Fibroblast of peridontal ligament (primary cell): ENCODE results near the gene TNNI2.

Experiments used
- DNase-seq: peaks from one replicate; pipeline ENCODE4 v3.0.0-alpha.2; 2010; ENCODE audit errors: extremely low read depth

The TNNI2 gene

DNA sequence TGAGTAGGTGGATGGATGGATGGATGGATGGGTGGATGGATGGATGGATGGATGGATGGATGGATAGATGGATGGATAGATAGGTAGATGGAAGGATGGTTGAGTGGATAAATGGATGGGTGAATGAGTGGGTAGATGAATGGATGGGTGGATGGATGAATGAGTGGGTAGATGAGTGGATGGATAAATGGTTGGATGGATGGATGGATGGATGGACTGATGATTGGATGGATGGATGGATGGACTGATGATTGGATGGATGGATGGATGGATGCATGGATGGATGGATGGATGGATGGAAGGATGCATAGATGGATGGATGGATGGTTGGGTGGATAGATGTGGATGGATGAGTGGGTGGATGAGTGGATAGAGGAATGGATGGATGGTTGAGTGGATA is 17.2 kb upstream of the TNNI2 start:
- no peak for DNase-seq

- DNase-seq, result no peak
Measured at GRCh38 chr11:1822648-1823375, 16.0 kb upstream of the TNNI2 start.

DNA sequence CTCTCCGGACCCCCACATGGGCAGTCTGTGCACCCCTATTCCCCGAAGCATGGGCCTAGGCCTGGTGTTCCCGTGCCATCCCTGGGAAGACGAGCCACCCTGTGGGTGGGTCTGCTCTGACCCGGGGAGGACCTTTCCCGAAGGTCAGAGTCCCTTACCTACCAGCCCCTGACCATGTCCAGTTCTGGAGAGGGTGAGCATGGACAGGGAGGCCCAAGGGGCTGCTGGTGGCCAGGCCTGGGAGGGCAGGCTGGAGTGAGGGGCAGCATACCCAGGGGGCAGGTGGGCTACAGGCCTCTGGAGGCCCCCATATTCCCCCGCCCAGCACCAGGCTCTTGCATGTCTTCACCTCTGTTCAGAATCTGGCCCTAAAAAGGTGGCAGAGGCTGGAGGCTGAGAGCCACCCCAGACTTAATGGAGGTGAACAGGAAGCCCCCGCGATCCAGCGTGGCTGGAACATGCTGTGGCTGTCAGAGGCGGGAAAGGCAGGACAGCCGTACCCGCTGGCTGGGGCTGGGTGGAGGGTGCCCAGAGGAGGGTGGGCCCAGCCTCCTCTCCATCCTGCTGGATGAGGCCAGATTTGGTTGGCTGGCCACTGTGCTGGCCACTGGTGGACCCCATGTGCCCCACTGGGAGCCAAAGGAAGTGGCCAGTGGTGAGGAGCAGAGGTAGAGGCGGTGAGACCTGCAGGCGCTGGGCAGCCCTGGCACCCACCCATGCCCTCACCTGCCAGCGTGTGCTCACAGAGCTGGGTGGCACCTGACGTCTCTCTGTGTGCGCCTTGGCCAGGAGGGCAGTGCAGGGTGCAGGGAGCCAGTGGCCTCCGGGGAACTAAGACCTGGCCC is 15.2 kb upstream of the TNNI2 start:
- DNase-seq, result no peak

- DNase-seq, result no peak
Measured at GRCh38 chr11:1824221-1825038, 14.4 kb upstream of the TNNI2 start.

DNA sequence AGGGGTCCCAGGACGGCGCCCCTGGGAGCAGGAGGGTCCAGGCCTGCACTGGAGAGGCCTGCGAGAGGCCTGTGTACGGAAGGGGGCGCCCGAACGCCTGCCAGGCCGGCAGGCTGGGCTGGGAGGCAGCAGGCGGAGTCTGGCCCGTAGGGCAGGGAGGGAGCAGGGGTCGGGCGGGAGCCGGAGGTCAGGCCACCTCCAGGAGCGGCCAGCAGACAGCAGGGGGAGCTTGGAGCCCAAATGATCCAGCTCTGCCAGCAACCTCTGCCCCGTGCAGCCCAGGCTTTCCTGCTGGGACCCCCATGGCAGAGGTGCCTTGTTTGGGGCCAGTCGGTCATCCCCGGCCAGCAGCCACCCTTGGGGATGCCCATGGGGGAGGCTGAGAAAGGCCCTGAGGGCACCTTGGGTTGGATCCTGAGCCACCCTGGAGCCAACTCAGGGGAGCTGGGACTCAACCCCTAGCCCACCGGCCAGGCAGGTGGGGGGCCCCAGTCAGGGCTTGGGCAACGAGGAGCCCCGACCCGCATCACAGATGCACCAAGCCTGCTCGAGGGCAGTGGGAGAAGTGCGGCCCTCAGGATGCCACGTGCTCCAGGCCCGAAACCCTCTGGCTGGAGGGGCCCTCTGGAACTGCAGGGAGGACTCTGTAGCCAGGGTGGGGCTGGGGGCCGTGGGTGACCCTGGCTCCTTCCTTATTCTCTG is 13.6 kb upstream of the TNNI2 start:
- no peak for DNase-seq

DNA sequence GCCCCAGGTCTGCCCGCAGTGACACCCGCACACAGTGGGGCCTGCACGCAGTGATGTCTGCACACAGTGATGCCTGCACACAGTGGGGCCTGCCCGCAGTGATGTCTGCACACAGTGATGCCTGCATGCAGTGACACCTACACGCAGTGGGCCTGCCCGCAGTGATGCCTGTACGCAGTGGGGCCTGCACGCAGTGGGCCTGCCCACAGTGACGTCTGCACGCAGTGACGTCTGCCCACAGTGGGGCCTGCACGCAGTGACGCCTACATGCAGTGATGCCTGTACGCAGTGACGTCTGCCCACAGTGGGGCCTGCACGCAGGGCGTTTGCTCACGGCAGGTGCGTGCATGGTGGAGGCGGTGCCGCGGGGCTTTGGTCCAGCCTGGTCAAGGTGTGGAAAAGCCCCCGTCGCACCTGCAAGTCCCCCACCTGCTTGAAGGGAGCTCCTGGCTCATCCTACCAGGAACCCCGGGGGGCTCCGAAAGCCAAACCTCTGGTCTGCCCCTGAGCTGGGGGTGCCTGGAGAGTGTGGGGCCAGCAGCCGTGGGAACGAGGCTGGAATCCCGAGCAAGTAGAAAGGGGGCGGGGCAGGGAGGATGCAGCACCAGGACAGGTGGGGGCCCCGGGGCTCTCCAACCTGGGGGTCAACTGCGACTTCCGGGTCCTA is 12.9 kb upstream of the TNNI2 start:
- no peak for DNase-seq

DNA sequence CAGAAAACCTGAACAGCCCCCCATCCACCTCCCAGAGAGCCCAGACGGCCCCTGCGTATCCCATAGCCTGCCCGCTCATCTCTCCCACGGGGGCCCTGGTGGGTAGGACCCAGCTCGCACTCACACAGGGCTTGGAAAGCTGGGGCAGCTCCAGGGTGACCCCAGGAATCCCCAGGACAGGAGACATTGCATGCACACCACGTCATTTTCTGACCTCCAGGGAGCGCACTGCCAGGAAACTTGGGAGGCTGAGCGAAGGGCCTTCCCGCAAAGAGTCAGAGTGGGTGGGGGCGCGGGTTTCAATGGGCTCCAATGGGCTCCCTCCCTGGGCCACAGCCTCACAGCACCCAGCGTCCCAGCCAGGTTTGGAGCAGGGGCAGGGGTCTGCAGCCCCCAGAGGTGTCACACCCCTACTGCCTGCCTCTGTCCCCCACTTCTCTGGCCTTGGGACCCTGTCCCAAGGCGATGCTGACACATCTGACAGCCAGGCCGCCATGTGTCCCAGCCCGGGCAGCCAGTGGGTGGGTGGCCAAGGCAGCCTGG is 12.2 kb upstream of the TNNI2 start:
- peak; percentile 71 for DNase-seq

DNA sequence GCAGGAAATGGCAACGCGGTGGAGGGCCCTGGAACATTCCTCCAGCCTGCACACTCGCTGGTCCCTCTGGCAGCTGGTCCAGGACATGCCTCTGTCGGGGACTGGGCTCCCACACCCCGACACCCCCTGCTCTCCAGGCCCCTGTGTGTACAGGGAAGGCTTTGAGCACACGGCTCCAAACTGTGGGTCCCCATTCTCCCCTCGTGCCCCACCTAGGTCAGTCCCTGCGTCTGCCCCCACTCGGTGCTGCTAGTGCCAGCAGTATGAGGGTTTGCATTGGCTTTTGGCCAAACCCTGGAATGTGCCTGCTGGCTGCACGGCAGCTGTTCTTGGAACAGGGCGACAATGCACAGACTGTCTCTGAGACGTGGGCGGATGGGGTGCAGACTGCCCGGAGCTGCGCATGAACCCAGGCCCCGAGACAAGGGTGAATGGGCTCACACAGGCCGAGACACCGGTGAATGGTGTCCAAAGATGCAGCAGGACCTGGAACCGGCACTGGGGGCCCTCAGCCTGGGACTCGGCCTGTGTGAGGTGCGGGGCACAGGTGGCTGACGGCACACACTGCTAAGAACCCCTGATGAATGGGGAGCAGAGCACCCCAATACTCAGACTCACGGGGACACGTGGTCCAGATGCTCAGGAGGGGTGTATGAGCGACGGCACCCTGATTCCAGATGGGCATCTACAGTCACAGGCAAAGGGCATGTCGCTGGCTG is 11.5 kb upstream of the TNNI2 start:
- DNase-seq, result peak; percentile 78

- DNase-seq, result no peak
Measured at GRCh38 chr11:1827931-1828330, 10.8 kb upstream of the TNNI2 start.

DNA sequence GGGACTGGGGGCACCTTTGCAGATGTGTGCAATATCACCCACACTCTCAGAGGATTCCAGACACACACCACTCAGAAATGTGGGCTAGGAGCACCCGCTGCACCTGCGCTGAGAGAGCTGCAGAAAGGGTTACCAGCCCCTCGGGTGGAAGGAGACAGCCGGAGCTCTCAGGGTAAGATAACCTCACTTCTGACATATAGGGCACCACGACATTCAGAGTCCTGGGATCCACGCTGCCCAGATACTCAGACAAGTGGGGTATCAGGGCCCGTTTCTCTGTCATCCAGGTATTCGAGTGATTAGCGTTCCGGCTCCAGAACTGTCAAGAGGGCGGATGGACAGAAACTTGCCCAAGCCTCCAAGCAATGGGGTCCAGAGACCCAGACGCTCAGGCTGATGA is 10.2 kb upstream of the TNNI2 start:
- no peak for DNase-seq

DNA sequence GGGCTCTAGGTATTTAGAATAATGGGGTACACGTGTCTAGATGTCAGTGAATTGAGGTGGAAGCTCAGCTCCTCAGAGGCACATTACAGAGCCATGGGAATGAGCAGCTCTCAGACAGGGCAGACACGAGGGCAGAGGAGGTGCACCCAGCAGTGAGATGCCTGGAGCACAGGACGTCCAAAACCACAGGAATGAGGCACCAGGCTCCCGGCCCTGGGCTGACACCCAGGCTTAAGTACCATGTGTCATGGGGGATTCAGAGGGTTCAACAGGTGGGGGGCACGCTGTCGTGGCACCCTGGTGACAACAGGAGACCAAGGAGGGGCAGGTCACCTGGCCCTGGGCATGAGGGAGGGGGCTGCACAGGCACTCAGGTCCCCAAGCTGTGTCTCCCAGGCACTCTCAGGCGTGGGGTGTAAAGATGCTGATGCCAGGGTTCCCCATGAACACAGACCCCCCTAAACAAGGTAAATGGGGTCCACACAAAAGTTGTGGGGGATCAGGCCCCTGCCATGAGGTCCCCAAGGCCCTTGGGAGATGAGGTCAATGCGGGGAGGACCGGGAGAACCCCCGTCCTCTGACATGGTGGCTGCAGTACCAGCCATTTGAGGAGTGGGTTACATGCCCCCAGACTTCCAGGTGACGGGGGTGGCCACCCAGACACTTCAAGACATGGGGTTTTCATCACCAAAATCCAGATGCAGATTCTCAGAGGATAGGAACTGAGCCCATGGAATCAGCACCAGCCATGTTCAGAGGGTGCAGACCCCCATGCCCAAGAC is 9.6 kb upstream of the TNNI2 start:
- peak; percentile 33 for DNase-seq

DNA sequence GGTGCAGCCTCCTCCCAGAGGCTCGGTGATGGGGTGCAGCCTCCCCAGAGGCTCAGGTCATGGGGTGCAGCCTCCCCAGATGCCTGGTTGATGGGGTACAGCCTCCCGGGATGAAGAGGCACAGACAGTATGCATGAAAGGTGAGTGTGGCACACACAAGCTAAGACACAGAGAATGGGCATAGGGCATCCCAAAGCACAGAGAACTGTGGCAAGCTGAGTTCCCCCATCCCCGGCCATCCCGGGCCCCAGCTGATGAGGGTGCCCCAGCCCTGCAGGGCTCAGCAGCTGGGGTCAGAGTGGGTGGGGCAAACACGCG is 8.8 kb upstream of the TNNI2 start:
- no peak for DNase-seq

- DNase-seq, result no peak
Measured at GRCh38 chr11:1830322-1831223, 8.2 kb upstream of the TNNI2 start.

DNA sequence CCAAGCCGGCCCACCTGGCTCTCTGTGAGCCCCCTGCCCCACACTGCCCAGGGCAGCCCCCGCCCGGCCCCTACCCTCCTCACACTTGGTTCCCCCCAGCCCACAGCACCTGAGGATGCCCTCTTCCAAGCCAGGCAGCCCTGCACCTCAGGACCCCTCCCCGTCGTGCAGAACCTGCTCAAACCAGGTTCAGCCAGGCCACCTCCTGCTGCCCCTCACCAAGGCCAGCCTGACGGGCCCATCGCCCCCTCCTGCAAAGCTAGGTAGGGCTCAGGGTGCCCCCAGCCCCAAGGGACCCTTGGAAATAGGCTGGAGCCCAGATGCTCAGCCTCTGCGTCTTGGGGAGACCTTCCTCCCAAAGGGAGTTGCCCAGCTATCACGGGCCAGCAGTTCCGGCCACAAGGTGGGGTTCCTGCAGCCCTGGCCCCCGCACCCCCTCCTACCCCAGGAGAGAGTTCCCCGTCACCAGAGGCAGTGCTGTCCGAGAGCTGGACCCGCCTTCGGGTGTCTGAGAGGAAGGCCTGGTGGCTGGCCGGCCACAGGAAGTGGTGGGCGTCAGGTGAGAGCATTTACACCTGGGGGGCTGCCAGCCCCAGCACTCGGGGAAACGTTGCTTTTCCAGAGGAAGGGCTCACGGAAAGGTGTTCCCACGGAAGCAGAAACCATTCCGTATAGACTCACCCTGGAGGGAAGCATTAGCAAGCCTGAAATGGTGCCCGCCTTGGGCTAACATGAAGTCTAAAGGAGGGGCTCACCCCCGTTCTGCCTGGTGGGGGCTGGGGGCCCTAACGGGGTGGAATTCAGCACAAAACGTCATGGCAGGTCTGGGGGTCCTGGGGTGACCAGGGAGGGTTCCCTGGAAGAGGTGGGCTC is 7.2 kb upstream of the TNNI2 start:
- DNase-seq, result no peak

GRCh38 chr11:1832211-1832919 is 6.4 kb upstream of the TNNI2 start:
- DNase-seq, result no peak

DNA sequence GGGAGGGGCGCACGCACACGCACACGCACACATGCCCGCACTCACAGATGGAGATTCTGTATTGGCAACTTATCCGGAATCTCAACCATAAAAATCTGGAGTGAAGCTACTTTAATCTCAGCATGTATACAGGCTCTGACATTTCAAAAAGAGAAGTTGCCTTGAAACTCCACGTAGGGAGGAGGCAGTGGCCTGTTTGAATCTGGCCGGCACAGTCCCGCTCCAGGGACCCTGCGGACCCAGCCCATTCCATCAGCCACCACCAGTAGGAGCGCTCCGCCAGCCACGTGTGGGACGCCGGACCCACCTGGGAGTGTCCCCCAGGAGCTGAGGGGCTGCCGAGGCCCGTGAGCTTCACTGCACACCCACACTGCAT is 5.9 kb upstream of the TNNI2 start:
- no peak for DNase-seq

- DNase-seq, result no peak
Measured at GRCh38 chr11:1834062-1834610, 4.6 kb upstream of the TNNI2 start.
